Stimulated activated CD4-positive, alpha-beta T cell treated with anti-CD3 and anti-CD28 coated beads, Interleukin-1b, Interleukin-23, amount 100 ng/mL, for 1 hour (primary cell): Measurements from ENCODE around the gene RACK1.
A peak's percentile ranks its signal among the peaks of the same experiment; 100 is the strongest.

Experiments
- DNase-seq, 2 donors: peaks; one replicate each; pipeline ENCODE4 v3.0.0-alpha.2; 2020; ENCODE audit warnings: low read depth in 2 of 2

RACK1 gene

GRCh38 chr5:181198106-181198685, 45.5 kb downstream of the RACK1 start:
- no peak for DNase-seq

- no peak for DNase-seq
Observed at GRCh38 chr5:181197326-181197951, 46.3 kb downstream of the RACK1 start.

- DNase-seq, result no peak
Observed at GRCh38 chr5:181195249-181195761, 48.4 kb downstream of the RACK1 start.

GRCh38 chr5:181194489-181195248, 49.0 kb downstream of the RACK1 start:
- DNase-seq, result no peak

GRCh38 chr5:181193656-181194055, 50.0 kb downstream of the RACK1 start:
- DNase-seq, result no peak

- DNase-seq, result no peak
Observed at GRCh38 chr5:181192337-181193046, 51.2 kb downstream of the RACK1 start.

- DNase-seq, result peak; percentile 88 to 95
Observed at GRCh38 chr5:181191526-181192336, 52.0 kb downstream of the RACK1 start.

GRCh38 chr5:181190711-181191525, 52.8 kb downstream of the RACK1 start:
- no peak for DNase-seq

- DNase-seq, result no peak
Observed at GRCh38 chr5:181189962-181190710, 53.6 kb downstream of the RACK1 start.

- no peak for DNase-seq
Observed at GRCh38 chr5:181189363-181189961, 54.2 kb downstream of the RACK1 start.

GRCh38 chr5:181188700-181189362, 54.9 kb downstream of the RACK1 start:
- DNase-seq, result peak; percentile 55 to 81

- no peak for DNase-seq
Observed at GRCh38 chr5:181187500-181188213, 56.0 kb downstream of the RACK1 start.

- DNase-seq, result no peak
Observed at GRCh38 chr5:181186986-181187499, 56.7 kb downstream of the RACK1 start.
